ENCODE results near the gene SEC24A.
A peak's percentile ranks its signal among the peaks of the same experiment; 100 is the strongest.
"Not testable (repeated sequence)": the region's sequence is repeated elsewhere in the genome, so short reads cannot be mapped to it uniquely, and the experiment has no call there.

SEC24A gene

DNA sequence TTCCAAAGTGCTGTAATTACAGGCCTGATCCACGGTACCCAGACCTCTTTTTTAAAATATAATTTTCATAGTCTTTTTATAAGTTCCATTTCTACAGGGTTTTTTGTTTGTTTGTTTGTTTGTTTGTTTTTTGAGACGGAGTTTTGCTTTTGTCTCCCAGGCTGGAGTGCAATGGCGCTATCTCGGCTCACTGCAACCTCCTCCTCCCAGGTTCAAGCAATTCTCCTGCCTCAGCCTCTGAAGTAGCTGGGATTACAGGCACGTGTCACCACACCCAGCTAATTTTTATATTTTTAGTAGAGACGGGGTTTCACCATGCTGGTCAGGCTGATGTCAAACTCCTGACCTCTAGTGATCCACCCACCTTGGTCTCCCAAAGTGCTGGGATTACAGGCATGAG is 2.1 kb downstream of the SEC24A start:
- not testable (repeated sequence) for DNase-seq (ENCODE audit: low read depth in 2 of 2)

DNA sequence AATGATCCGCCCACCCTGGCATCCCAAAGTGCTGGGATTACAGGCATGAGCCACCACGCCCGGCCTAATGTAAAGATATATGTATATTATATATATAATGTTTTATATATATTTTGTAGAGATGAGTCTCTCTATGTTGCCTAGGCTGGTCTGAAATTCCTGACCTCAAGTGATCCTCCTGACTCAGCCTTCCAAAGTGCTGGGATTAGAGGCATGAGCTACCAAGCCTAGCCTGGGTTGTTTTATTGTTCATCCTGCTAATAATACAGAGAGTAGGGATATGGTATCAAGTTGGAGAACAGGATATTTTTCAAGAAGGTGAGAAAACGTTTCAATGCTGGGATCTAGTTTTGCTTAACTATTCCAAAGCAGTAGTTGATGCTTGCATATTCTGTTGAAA is 2.9 kb downstream of the SEC24A start:
- no peak for DNase-seq (ENCODE audit: low read depth in 2 of 2)

DNA sequence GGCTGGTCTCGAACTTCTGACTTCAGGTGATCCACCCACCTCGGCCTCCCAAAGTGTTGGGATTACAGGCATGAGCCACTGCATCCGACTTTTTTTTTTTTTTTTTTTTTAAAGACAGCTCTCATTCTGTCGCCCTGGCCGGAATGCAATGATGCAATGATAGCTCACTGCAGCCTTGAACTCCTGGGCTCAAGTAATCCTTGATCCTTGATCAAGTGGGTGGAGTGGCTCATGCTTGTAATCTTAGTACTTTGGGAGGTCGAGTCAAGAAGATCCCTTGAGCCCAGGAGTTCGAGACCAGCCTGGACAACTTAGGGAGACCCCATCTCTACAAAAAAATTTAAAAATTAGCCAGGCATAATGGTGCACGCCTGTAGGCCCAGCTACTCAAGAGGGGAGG is 8.1 kb downstream of the SEC24A start:
- no peak for DNase-seq (ENCODE audit: low read depth in 2 of 2)

DNA sequence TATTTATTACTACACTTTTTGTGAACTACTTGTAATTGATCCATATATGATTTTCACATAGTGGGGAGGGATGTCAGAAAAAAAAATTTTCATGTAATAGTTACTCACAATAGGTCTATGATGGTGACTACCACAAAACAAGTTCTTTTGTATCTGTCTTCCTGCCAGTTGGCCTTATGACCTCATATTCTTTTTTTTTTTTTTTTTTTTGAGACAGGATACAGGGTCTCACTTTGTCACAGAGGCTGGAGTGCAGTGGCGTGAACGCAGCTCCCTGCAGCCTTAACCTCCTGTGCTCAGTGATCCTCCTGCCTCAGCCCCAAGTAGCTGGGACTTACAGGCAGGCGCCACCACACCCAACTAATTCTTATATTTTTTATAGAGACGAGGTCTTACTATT is 10.9 kb downstream of the SEC24A start:
- DNase-seq (ENCODE audit: low read depth in 2 of 2): no peak

DNA sequence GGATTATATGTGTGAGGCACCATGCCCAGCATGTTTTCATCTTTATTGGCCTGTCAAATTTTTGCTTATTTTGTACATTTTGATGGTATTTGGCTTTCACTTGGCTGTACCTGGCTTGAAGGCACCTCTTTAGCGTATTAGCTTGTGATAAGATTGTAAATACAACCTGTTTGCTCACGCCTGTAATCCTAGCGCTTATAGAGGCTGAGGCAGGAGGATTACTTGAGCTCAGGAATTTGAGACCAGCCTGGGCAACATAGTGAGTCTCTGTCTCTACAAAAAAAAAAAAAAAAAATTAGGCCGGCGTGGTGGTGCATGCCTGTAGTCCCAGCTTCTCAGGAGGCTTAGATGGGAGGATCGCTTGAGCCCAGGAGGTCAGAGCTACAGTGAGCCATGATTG is 11.3 kb downstream of the SEC24A start:
- no peak for DNase-seq (ENCODE audit: low read depth in 2 of 2)

DNA sequence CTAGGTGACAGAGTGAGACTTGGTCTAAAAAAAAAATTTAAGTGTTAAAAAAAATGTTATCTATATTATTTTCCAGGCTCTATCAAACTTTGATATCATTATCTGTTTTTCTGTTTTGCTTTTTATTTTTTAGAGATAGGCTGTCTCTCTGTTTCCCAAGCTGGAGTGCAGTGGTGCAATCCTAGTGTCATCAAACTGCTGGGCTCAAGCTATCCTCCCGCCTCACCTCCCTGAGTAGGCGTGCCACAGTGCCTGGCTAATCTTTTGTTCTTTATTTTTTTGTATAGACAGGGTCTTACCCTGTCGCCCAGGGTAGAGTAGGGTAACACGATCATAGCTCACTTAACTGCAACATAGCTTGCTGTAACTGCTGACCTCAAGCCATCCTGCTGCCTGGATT is 14.4 kb downstream of the SEC24A start:
- no peak for DNase-seq (ENCODE audit: low read depth in 2 of 2)

DNA sequence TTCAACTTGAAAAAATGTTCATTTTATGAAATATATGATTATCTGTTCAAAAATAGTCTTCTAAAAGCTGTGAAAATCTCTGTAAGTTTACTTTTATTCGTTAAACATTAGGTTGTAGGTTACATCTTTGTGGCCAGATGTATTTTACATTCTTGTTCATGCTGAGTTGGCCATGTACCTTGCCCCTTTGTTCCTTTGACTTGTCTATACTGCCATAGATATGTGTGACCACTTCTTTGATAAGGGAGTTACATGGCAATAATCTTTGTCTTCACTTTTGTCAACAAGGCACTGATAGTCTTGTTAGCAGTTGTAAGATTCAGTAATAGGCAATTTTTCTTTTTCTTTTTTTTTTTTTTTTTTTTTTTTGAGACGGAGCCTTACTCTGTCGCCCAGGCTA is 15.9 kb downstream of the SEC24A start:
- DNase-seq (ENCODE audit: low read depth in 2 of 2): no peak

DNA sequence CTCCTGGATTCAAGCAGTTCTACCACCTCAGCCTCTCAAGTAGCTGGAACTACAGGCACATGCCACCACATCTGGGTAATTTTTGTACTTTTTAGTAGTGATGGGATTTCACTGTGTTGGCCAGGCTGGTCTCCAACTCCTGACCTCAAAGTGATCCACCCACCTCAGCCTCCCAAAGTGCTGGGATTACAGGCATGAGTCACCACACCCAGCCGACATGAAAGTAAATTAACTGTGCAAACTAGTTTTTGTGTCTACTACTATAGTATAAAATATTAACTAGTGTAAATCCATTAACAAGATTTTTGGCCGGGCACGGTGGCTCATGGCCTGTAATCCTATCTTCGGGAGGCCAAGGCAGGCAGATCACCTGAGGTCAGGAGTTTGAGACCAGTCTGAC is 25.0 kb downstream of the SEC24A start:
- DNase-seq (ENCODE audit: low read depth in 2 of 2): not testable (repeated sequence)

DNA sequence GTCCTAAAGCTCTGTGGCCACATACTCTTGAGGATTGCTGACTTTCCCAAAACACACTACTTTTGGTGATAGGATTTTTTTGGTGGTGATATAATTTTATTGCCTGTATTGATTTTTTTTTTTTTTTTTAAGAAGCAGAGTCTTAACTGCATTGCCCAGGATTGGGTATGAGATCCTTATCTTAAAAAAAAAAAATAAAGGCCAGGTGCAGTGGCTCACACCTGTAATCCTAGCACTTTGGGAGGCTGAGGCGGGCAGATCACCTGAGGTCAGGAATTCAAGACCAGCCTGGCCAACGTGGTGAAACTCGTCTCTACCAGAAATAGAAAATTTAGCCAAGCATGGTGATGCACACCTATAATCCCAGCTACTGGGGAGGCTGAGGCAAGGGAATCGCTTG is 28.8 kb downstream of the SEC24A start:
- not testable (repeated sequence) for DNase-seq (ENCODE audit: low read depth in 2 of 2)

DNA sequence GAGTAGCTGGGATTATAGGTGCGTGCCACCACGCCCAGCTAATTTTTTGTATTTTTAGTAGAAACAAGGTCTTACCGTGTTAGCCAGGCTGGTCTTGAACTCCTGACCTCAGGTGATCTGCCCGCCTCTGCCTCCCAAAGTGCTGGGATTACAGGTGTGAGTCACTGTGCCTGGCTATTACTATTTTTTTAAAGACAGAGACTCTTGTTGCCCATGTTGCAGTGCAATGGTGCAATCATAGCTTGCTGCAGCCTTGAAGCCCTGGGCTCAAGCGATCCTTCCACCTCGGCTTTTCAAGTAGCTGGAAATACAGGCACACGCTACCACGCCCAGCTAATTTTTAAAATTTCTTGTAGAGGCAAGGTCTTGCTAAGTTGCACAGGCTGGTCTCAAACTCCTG is 41.6 kb downstream of the SEC24A start:
- DNase-seq (ENCODE audit: low read depth in 2 of 2): not testable (repeated sequence)

DNA sequence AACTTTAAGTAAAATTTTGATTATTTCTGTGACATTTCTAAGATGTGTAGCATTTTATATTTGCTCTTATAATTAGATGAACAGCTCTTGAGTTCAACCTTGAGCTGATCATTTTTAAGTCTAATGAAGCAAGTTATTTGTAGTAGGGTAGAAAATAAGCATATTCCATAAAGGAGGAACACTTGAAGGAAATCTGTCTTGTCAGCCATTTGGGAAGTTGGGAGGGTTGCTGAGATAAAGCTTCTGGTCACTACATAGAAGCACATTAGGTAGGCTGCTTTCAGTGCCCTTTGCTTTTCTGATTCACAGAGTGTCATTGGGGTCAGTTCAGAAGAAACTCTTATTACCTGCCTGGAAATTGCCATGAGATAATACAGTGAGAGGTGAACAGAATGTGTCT is 44.1 kb downstream of the SEC24A start:
- no peak for DNase-seq (ENCODE audit: low read depth in 2 of 2)

DNA sequence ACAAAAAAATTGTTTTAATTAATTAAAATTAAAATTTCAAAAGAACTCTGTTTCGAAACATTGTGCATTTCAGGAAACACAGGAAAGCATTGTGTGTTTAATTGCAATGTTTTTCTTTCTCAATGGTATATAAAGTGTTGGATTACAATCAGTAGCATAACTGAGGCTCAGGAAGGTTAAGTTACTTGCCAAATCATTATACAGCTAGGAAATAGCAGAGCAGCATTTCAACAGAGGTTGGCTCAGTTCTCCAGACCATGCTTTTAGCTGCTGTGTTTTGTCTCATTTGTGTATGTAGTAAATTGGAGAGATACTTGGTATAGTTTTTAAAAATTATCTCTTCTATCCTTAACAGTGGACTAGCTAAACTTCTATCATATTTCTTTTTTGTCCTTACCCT is 59.7 kb downstream of the SEC24A start:
- DNase-seq (ENCODE audit: low read depth in 2 of 2): no peak

DNA sequence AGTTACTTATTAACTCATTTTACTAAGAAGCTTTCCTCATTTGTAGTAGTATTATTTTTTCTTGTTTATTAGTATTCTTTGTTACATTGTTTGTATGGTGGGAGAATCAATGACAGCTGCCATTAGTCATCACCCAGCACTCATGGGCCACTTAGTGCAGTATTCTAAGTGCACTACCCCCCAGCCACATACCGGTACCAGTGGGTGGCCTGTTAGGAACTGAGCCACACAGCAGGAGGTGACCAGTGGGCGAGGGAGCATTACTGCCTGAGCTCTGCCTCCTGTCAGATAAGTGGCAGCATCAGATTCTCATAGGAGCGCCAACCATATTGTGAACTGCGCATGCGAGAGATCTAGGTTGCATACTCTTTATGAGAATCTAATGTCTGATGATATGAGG is 65.5 kb downstream of the SEC24A start:
- DNase-seq (ENCODE audit: low read depth in 2 of 2): no peak

DNA sequence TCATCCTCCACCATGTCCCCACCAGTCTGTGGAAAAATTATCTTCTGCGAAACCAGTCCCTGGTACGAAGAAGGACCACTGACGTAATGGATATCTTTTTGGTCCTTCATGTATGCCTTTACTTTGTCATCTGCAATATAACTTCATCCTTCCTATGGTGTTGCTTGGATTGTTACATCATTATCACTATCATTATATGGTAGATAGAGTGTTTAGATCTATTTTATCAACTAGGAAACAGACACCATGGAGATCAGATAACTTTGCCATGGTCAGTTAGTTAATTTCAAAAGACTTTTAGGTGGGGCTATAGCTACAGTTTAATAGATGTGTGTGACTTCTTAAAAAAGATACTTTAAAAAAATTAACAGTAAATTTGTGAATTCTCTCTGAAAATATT is 66.0 kb downstream of the SEC24A start:
- DNase-seq (ENCODE audit: low read depth in 2 of 2): no peak

DNA sequence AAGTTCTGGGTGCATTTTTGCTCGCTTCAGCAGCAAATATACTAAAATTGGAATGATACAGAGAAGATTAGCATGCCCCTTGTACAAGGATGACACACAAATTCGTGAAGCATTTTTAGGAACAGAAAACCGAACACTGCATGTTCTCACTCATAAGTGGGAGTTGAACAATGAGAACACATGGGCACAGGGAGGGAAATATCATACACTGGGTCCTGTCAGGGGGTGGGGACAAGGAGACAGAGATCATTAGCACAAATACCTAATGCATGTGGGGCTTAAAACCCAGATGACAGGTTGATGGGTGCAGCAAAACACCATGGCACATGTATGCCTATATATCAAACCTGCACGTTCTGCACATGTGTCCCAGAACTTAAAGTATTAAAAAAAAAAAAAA is 66.9 kb downstream of the SEC24A start:
- DNase-seq (ENCODE audit: low read depth in 2 of 2): not testable (repeated sequence)

DNA sequence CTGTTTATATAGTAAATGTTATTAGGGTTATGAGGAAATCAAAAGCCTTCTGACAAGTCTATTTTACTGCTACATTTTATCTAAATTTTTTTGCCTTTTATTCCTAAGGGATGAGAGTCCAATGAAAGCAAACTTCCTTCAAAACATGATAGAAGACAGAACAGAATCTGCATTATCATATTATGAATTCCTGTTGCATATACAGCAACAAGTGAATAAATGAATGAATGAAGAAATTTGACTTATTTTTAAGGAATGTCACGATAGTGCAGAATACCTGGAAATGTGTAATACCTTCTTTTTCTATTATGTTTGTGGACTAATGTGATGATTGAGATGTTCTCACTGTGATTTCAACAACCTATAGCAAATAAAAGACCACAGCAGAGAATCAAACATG is 76.3 kb downstream of the SEC24A start:
- no peak for DNase-seq (ENCODE audit: low read depth in 2 of 2)

DNA sequence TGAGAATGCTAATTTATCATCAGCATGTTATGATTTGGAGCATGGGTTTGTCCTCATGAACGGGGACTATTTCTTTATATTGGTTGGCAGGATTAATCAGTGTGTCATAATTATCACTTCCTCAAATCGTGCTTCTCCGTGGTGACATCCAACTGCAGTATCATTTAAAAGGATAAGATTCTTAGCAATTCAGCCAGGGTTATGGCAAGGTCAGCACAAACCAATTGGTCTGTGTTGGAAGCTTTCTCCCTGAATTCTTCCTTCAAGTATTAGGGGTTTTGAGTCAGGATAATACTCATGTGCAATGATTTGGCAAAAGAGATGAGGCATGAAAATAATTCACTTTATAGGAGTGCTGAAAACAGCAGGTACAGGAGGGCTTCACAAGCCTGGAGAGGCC is 84.2 kb downstream of the SEC24A start:
- DNase-seq (ENCODE audit: low read depth in 2 of 2): no peak

DNA sequence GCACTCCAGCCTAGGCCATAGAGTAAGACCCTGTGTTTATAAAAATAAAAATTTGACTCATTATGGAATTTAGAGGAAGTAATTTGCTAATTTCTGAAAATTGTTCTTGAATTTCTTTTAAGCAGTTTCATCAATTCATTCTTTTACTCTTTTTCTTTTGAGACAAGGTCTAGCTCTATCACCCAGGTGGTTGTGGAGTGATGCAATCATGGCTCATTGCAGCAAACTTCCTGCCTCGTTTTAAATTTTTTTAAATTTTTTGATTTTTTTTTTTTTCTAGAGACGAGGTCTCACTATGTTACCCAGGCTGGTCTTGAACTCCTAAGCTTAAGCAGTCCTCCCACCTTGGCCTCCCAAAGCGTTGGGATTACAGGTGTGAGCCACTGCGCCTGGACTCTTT is 86.7 kb downstream of the SEC24A start:
- no peak for DNase-seq (ENCODE audit: low read depth in 2 of 2)

DNA sequence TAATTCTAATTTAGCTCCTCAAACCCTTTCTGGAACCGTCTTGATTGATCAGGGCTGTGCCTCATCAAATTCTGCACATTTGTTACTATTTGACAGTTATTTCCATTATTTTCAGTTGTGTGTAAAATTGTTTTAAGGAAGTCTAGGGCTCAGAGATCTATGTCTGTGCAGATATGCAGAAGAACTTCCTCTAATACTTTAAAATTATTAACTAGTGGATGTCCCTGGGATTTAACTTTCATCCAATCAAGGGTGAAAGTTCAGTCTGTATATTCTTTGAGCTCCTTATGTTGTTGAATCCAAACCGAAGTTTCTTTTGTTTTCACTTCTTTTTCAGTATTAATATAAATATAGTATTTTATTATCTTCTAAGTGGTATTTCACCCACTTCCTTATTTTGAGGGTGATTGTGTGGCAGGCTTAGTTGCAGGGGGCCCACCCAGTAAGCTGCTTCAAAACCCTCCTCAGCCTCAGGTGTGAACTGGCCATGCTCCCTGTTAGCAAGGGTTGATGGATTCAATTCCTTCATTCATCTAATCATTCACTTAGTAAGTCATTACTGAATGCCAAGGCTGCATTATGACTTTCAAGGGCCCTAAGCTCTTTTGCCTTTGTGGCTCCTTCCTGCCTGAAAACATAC is 87.7 kb downstream of the SEC24A start:
- DNase-seq (ENCODE audit: low read depth in 2 of 2): no peak

DNA sequence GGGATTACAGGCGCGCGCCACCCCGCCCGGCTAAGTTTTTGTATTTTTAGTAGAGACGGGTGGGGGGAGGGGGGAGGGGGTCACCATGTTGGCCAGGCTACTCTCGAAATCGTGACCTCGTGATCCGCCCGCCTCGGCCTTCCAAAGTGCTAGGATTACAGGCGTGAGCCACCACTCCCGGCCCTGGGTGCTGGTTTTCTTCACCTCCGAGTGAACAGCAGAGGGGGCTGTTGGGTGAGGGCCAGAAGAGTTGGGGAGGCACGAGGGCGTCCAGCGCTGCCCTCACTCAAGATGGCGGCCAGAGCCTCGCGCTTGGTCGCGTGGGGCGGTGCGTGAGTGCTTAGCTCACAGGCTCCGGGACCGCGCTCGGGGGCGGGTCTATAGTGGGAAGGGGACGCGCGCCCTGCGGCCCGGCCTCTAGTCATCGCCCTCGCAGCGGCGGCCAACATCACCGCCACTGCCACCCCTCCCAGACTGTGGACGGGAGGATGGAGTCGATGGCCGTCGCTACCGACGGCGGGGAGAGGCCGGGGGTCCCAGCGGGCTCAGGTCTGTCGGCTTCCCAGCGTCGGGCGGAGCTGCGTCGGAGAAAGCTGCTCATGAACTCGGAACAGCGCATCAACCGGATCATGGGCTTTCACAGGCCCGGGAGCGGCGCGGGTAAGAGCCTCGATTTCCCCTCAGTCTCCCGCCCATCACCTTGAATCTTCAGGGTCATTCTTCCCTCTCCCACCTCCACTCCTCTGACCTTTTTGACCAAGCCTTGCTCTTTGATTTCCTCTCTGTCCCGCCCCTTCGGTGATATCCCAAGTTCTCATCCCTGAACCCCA is 89.8 kb downstream of the SEC24A start, which contains the start of gene CAMLG:
Gene CAMLG (plus strand): TSS at position 416 of the 830 bp plus-strand sequence. CDS start 73 bp downstream, at position 489.
- DNase-seq (ENCODE audit: low read depth in 2 of 2): peak; percentile 91 to 97

DNA sequence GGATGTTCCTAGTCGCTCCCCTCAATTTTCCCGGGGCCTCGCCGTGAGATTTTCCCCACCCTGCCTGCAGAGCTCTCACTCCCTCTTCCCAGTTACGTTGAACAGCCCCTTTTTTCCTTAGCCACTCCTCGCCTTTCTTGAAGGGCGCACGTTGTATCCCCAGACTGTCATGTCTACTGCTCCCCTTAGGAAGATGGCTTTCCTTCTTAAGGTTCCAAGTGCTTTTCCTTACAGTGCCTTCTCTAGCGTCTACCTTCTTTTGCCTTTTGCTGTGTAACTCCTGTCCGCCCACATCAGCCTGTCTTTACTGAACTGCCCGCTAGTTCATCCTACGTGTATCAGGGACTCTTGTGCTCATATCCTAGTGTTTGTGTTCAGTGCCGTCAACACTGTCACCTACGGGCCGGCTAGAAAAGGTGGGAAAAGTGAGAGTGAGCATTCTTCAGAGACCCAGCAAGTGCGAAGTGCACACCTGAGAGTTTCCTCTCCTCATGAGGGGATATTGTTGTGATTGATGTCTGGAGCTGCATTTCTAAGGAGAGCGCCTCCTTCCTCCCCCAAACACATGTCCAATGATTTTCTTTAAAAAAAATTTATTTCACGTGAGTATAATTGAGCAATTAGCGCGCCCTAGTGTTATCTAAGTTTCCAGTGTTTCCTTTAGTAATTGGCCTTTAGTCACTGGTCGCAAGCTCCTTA is 90.5 kb downstream of the SEC24A start:
- DNase-seq (ENCODE audit: low read depth in 2 of 2): no peak

DNA sequence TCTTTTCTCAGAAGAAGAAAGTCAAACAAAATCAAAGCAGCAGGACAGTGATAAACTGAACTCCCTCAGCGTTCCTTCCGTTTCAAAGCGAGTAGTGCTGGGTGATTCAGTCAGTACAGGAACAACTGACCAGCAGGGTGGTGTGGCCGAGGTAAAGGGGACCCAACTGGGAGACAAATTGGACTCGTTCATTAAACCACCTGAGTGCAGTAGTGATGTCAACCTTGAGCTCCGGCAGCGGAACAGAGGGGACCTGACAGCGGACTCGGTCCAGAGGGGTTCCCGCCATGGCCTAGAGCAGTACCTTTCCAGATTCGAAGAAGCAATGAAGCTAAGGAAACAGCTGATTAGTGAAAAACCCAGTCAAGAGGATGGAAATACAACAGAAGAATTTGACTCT is 92.5 kb downstream of the SEC24A start:
- no peak for DNase-seq (ENCODE audit: low read depth in 2 of 2)

DNA sequence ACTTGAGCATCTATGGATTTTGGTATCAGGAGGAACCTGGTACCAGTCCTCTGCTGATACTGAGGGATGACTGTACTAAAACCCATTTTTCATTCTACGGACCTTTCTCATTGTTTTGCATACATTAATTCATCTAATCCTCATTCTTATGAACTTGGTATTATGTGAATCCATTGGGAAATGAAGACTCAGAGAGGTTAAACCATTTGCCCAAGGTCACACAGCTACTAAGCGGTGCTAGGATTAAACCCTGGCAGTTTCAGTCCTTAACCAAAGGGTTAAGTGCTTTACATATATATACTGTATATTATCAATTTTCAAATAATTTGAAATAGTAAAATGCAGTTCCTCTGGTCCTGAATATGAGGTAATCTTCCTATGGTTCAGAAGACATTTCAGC is 93.5 kb downstream of the SEC24A start:
- DNase-seq (ENCODE audit: low read depth in 2 of 2): no peak

All from stimulated activated CD4-positive, alpha-beta T cell treated with anti-CD3 and anti-CD28 coated beads, Interleukin-12 subunit alpha, Interleukin-12 subunit beta, amount 100 ng/mL, for 24 hours (primary cell).